ENCODE results near the gene RBMY1A1. TPM values are rescaled to one million over a fixed set of nuclear protein-coding genes. Genes with fewer than 3 reads are reported as not detected.
"Not testable (repeated sequence)": the region's sequence is repeated elsewhere in the genome, so short reads cannot be mapped to it uniquely, and the experiment has no call there.

Gene RBMY1A1
- total RNA-seq, 1 donor from 2014 or later = not detected

GRCh38 chrY:21592059-21592458, 57.4 kb downstream of the RBMY1A1 start:
- TF ChIP-seq EZH2phosphoT487 (IDR thresholded peaks at IDR 0.05) = no peak
- no peak for TF ChIP-seq EZH2 (IDR thresholded peaks at IDR 0.05)
- no peak for TF ChIP-seq CTCF (IDR thresholded peaks at IDR 0.05)
- Histone ChIP-seq H3K79me2 (ENCODE audit: low read depth) (no peaks in the 10 kb centered on the region), H3K4me1 (no peaks in the 10 kb centered on the region), H3F3A (ENCODE audit: low read depth) (no peaks in the 10 kb centered on the region), H3K36me3 (no peaks in the 10 kb centered on the region), H3K9me3 (ENCODE audit: low read depth) (no peaks in the 10 kb centered on the region), H4K20me1 (ENCODE audit: low read depth) (no peaks in the 10 kb centered on the region), H3K4me2 (no peak overlapping the region), H3K9ac (no peak overlapping the region), H3K27me3 (no peaks in the 10 kb centered on the region), H2AFZ (replicated peaks) (no peak overlapping the region), H3K4me3 (no peak overlapping the region), H3K27ac (no peak overlapping the region)
- Mint-ChIP-seq H3K4me1 (no peaks in the 10 kb centered on the region), H3K27me3 (ENCODE audit: insufficient read depth, low read depth) (no peaks in the 10 kb centered on the region), H3K36me3 (no peaks in the 10 kb centered on the region), H3K4me3 (no peak overlapping the region), H3K9me3 (no peaks in the 10 kb centered on the region), H3K27ac (no peak overlapping the region)
- no peak for DNase-seq (ENCODE audit: low spot score)

- H3K36me3 Mint-ChIP-seq; H3K4me3 Mint-ChIP-seq; H3K4me3 ChIP-seq; H3K27ac Mint-ChIP-seq; H3K27me3 Mint-ChIP-seq (ENCODE audit: insufficient read depth, low read depth); H3F3A ChIP-seq (ENCODE audit: low read depth); H3K79me2 ChIP-seq (ENCODE audit: low read depth); H3K4me1 Mint-ChIP-seq; H3K27ac ChIP-seq; H3K9me3 Mint-ChIP-seq; H2AFZ ChIP-seq (replicated peaks); H3K4me1 ChIP-seq; H4K20me1 ChIP-seq (ENCODE audit: low read depth); H3K9me3 ChIP-seq (ENCODE audit: low read depth); H3K4me2 ChIP-seq; H3K36me3 ChIP-seq; H3K9ac ChIP-seq; DNase-seq (ENCODE audit: low spot score); H3K27me3 ChIP-seq: not testable (repeated sequence)
Observed at GRCh38 chrY:21596287-21596686, 61.6 kb downstream of the RBMY1A1 start.

Other genes with a start within 250 kb of the RBMY1A1 start
- not detected in 2 replicates for gene RBMY1B, start 23.5 kb upstream of the RBMY1A1 start, total RNA-seq (ENCODE audit: low replicate concordance)